PC-3 (cell line): Measurements from ENCODE around the gene RMP24.

Source experiments
- EZH2 ChIP-seq: fragments of 300-600 bp; sonication (generic); IDR thresholded peaks from one replicate; pipeline ENCODE4 v1.6.1; 2017; ENCODE audit warnings: antibody characterized with exemption, mild to moderate bottlenecking, low read length; ENCODE audit not compliant: unreplicated experiment
- EZH2phosphoT487 ChIP-seq: fragments of 300-600 bp; sonication (generic); IDR thresholded peaks from 2 replicates; pipeline ENCODE4 v1.6.1; 2018; ENCODE audit warnings: mild to moderate bottlenecking, antibody characterized with exemption, low read length, borderline replicate concordance
- TF ChIP-seq, protein P1 (sequence below): fragments of 300-600 bp; sonication (generic); conservative IDR thresholded peaks from 2 replicates; pipeline ENCODE4 v1.5.1; 2017; ENCODE audit warnings: antibody characterized with exemption, low read depth, mild to moderate bottlenecking, low read length

DNA sequence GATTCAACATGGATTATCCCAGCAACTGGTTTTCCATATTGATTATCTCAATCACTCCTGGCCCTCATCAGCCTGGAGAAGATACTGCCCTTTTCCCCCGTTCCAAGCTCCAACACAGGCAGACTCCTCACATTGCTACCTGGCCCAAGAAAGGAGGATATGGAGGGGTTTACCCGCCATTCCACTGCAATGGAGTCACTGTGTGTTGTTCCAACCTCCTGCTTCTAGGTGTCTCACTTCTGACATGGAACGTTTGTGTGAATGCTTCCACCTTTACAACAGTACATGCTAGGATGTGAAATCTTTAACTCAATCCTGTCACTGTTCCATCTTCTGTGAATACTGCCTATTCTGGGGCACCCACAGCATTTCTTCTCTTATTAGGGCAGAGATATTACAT, 36.7 kb downstream of the RMP24 start:
- TF ChIP-seq EZH2 (no peak), EZH2phosphoT487 (no peak)
- TF ChIP-seq, protein P1, sequence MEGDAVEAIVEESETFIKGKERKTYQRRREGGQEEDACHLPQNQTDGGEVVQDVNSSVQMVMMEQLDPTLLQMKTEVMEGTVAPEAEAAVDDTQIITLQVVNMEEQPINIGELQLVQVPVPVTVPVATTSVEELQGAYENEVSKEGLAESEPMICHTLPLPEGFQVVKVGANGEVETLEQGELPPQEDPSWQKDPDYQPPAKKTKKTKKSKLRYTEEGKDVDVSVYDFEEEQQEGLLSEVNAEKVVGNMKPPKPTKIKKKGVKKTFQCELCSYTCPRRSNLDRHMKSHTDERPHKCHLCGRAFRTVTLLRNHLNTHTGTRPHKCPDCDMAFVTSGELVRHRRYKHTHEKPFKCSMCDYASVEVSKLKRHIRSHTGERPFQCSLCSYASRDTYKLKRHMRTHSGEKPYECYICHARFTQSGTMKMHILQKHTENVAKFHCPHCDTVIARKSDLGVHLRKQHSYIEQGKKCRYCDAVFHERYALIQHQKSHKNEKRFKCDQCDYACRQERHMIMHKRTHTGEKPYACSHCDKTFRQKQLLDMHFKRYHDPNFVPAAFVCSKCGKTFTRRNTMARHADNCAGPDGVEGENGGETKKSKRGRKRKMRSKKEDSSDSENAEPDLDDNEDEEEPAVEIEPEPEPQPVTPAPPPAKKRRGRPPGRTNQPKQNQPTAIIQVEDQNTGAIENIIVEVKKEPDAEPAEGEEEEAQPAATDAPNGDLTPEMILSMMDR = no peak
